Epithelial cell of esophagus (primary cell): ENCODE results near the gene RHBDD2.

Source experiments
- DNase-seq: peaks from one replicate; pipeline ENCODE4 v3.0.0; 2010; ENCODE audit warnings: low read depth
- H3K4me3 ChIP-seq: 2 replicates; pipeline ENCODE4 v1.5.1; 2011; ENCODE audit warnings: mild to moderate bottlenecking, low read length, control low read depth
- TF ChIP-seq, protein P1 (sequence below): IDR thresholded peaks from 2 replicates; pipeline ENCODE4 v1.5.1; 2011; ENCODE audit warnings: low read depth, mild to moderate bottlenecking, low read length, control low read depth, inconsistent platforms; ENCODE audit not compliant: insufficient read depth; ENCODE audit errors: missing control alignments

The RHBDD2 gene

GRCh38 chr7:75928568-75928914 lies 49.7 kb downstream of the RHBDD2 start:
- no peak overlapping the region for H3K4me3 ChIP-seq
- DNase-seq: no peak
- TF ChIP-seq, protein P1, sequence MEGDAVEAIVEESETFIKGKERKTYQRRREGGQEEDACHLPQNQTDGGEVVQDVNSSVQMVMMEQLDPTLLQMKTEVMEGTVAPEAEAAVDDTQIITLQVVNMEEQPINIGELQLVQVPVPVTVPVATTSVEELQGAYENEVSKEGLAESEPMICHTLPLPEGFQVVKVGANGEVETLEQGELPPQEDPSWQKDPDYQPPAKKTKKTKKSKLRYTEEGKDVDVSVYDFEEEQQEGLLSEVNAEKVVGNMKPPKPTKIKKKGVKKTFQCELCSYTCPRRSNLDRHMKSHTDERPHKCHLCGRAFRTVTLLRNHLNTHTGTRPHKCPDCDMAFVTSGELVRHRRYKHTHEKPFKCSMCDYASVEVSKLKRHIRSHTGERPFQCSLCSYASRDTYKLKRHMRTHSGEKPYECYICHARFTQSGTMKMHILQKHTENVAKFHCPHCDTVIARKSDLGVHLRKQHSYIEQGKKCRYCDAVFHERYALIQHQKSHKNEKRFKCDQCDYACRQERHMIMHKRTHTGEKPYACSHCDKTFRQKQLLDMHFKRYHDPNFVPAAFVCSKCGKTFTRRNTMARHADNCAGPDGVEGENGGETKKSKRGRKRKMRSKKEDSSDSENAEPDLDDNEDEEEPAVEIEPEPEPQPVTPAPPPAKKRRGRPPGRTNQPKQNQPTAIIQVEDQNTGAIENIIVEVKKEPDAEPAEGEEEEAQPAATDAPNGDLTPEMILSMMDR: no peak

DNA sequence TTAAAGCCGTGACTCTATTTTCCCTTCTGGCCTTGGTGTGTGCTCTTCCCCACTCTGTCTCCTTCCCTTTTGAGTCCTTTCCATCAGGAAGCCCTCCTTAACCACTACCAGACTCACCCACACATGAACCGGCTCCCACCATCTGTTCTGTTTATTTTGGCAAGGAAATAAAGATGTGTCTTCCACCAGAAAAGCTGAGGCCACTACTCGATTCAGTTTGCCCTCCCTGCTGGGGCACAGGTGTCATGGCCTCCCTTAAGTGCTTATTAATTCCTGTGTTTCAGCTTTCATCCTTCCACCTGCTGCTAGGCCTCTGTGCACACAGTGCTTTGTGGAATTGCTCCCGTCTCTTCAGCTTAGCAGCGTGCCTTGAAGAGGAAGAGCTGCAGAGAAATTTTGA lies 52.8 kb downstream of the RHBDD2 start:
- TF ChIP-seq, protein P1: no peak
- H3K4me3 ChIP-seq: no peak overlapping the region
- DNase-seq: no peak

GRCh38 chr7:75937958-75938786 lies 59.3 kb downstream of the RHBDD2 start:
- DNase-seq: peak; percentile 37
- TF ChIP-seq, protein P1: no peak
- H3K4me3 ChIP-seq: no peak overlapping the region
